ENCODE measurements around the gene MRNIP. TPM values are rescaled to one million over a fixed set of nuclear protein-coding genes. Genes with fewer than 3 reads are reported as not detected.

The MRNIP gene
- total RNA-seq, 1 donor from 2014 or later: 25.4 TPM

DNA sequence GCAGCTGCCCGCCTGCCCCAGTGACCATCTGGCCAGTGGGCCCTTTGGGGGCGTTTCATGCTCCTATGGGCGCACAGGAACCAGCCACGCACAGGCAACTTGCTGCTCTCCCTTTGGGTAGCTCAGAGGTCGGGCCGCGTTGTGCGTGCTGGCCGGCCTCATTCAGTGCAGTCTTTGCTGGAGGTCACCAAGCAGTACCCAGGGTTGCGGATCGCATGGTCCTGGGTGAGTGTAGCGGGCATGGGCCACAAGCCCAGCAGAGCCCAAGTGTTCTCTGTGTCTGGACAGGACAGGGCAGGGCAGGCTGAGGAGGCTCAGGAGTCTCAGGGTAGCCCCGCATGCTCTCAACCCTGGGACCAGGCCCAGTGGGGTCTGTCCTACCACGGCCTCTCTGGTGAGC is 9.9 kb upstream of the MRNIP start:
- no peak for TF ChIP-seq CTCF (IDR thresholded peaks at IDR 0.05)
- intact Hi-C loops (cut with DNase I): no loop called here
- no peaks in the 10 kb centered on the region for H3K27me3 ChIP-seq
- H3K9me3 ChIP-seq: no peaks in the 10 kb centered on the region
- ATAC-seq (no peak), DNase-seq (no peak)
- no peaks in the 10 kb centered on the region for H3K4me1 ChIP-seq
- H3K36me3 ChIP-seq: peaks cover 67% of the 10 kb centered on the region
- no peak overlapping the region for H3K27ac ChIP-seq
- no peak overlapping the region for H3K4me3 ChIP-seq

DNA sequence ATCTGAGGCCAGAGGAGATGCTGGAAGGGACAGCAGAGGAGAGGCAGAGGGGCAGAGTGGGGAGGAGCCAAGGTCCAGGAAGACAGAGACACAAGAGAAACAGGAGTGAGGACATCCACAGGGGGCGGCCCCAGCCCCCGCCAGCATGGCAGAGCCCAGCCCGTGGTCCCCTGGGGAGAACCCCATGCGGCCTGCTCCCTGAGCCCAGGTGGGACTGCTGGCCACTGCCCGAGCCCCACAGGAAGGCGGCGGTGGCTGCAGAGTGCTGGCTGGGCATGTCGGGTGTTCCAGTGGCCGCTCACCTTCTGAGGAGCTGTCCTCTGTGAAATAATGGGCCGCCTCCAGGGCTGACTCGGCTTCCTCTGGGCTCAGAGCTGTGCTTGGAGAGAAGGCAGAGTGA is 8.9 kb upstream of the MRNIP start:
- ATAC-seq (no peak), DNase-seq (no peak)
- peaks cover 67% of the 10 kb centered on the region for H3K36me3 ChIP-seq
- H3K27me3 ChIP-seq: no peaks in the 10 kb centered on the region
- intact Hi-C loops (cut with DNase I): no loop called here
- no peak overlapping the region for H3K27ac ChIP-seq
- H3K4me1 ChIP-seq: no peaks in the 10 kb centered on the region
- no peak overlapping the region for H3K4me3 ChIP-seq
- no peak for TF ChIP-seq CTCF (IDR thresholded peaks at IDR 0.05)
- no peaks in the 10 kb centered on the region for H3K9me3 ChIP-seq

DNA sequence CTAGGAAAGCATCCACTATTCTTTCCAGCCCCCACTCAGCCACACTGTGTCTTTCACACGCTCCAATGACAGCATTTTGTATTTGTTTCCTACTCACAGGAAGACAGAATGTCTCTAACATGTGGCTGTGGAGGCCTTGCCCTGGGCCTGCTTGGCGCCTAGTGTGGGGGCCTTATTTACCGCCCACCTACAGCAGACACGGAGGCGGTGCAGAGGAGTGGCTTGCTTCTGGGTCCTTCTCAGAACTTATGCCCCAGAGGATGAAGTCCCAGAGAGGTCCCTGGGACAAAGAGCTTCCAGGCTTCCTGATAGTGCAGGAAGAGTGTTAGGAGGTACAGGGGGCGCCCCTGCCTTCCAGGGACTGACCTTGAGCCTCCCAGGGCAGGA is 8.5 kb upstream of the MRNIP start:
- no peak overlapping the region for H3K27ac ChIP-seq
- no peak for DNase-seq
- intact Hi-C loops (cut with DNase I): no loop called here
- no peak for ATAC-seq
- no peaks in the 10 kb centered on the region for H3K27me3 ChIP-seq
- TF ChIP-seq CTCF (IDR thresholded peaks at IDR 0.05): no peak
- H3K9me3 ChIP-seq: no peaks in the 10 kb centered on the region
- peaks cover 67% of the 10 kb centered on the region for H3K36me3 ChIP-seq
- H3K4me1 ChIP-seq: no peaks in the 10 kb centered on the region
- H3K4me3 ChIP-seq: no peak overlapping the region

DNA sequence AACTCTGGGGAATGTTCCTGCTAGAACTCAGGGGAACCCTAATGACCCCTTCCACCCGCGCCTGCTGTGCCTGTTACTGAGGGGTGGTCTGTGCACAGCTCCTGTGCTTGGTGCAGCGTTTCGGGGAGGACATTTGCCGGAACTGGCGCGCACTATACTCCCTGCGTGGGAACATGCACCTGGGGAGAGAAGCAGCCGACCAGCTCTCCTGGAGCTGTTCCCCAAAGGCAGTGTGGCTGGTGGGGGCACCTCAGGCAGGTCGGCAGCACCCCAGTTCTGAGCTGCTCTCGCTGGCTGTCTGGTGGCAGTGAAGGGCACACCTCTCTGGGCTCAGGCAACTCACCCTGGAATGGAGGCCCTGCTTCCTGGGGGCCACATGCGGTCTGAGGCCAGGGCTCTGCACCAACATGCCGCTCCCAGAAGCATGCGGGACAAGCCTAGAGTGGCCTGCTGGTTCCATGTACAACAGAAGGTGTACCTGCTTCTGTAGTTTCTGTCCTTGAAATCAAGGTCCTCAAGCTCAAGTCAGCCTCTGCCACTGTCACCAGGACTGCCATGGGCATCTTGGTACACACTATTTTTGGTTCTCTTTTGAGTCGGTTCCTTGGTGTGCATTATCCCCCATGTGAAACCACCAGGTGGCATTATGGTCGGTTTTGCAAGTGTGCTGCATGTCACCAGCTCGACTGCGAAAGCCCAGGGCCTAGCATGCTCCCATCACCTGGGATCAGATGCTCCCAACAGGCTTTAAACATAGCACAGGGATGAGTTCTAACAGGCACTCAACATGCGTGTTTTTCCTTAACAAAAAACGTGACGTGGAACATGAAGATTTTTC is 7.8 kb upstream of the MRNIP start:
- DNase-seq (no peak), ATAC-seq (no peak)
- H3K4me1 ChIP-seq: no peaks in the 10 kb centered on the region
- no peaks in the 10 kb centered on the region for H3K9me3 ChIP-seq
- no peak for TF ChIP-seq CTCF (IDR thresholded peaks at IDR 0.05)
- H3K4me3 ChIP-seq: no peak overlapping the region
- peaks cover 65% of the 10 kb centered on the region for H3K36me3 ChIP-seq
- intact Hi-C loops (cut with DNase I): no loop called here
- no peak overlapping the region for H3K27ac ChIP-seq
- no peaks in the 10 kb centered on the region for H3K27me3 ChIP-seq

DNA sequence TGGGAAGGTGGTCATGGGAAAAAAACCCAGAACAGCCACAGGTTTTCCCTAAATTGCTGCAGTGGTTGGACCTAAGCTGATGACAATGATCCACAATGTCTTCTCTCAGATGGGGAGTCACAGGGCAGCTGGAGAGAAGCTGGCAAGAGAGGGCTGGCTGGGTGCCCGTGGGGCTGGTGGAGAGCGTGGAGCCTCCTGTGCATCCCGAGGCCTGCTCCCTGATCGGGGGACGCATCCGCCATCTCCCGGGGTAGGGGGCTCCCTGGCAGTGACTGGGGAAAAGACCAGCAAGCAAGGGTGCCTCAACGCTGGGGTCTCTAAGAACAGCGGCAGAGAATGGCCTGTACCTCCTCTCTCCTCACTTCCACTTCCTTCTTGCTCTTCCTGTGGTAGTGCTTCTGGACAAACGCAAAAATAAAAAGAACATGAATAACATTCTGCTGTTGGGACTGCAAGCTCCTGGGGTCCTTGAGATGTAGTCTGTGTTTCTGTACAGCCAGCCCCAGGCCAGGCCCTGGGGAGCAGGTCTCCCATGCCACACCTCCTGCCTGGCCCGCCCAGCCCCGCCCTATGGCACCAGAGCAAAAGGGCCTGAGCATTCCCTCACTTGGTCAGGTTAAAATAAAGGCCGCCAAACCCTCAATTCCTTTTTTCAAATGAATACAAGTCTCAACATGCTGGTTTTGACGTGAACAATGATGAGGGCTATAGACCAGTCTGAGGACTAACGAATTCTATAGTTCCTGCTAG is 7.0 kb upstream of the MRNIP start:
- TF ChIP-seq CTCF (IDR thresholded peaks at IDR 0.05): no peak
- no peaks in the 10 kb centered on the region for H3K4me1 ChIP-seq
- no peak overlapping the region for H3K27ac ChIP-seq
- H3K27me3 ChIP-seq: no peaks in the 10 kb centered on the region
- peaks cover 57% of the 10 kb centered on the region for H3K36me3 ChIP-seq
- ATAC-seq: no peak
- DNase-seq: no peak
- H3K4me3 ChIP-seq: no peak overlapping the region
- H3K9me3 ChIP-seq: no peaks in the 10 kb centered on the region
- intact Hi-C loops (cut with DNase I): no loop called here

All from upper lobe of right lung (tissue), 1 donor.